HG03175 (cell line): ENCODE results near the gene TNC.

Experiments
- ATAC-seq: cut with Tn5 transposase; IDR thresholded peaks from one replicate; pipeline ENCODE4 v1.9.1; 2021; ENCODE audit warnings: mild to moderate bottlenecking, moderate library complexity; ENCODE audit not compliant: unreplicated experiment

Gene TNC

GRCh38 chr9:115104908-115105307 is 13.0 kb downstream of the TNC start:
- no peak for ATAC-seq

- no peak for ATAC-seq
These were observed 14.0 kb downstream of the TNC start for GRCh38 chr9:115103746-115104477.

DNA sequence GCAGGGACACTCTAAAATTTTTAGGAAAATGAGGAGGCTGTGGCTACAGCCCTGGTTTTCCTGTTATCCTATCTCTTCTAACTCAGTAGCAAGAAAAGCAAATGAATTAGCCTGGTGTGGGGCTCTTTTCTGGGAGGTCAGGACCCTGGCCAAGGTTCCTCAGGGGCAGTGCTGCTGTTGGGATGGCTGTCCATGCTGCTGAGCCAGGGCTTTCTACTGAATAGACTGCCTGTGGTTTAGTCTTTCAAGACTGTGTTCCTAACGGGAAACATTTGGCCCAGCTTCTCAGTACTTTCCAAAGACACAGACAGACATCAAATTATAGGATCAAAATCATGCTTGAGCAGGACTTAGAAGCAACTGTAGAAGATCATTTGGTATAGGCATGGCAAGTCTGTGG is 18.1 kb downstream of the TNC start:
- no peak for ATAC-seq

DNA sequence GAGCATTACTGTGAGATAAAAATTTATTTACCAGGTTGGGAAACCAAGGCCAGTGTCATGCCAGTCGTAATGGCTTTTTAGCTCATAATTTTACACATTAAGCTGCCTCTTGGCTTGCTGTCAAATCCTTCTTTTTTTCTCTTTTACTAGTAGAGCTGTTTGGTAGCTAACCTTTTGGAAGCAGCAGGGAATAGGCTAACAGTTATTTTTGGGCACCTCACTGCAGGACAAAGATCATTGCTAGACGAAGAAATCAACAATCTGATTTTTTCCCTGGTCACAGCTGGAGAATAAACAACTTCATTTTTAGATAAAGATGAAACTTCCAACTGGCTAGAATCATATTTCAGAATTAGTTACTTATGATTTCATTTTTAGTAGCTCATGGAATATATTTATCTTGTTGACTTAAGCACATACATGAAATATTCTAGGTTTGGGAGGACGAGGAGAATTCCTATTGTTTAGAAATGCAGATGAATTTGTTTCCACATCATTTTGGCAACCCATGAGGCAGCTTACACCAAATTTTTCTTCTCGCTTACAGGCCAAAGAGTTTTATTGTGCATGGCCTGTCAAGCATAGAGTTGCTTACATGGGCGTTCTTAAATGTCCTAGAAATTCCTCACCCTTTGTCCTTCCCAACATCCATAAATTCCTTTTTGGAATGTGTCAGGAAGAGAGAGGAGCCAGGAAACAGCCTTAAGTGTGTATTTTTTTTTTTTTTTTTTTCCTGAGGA is 19.6 kb downstream of the TNC start:
- ATAC-seq, result no peak

GRCh38 chr9:115093520-115093919 is 24.4 kb downstream of the TNC start:
- no peak for ATAC-seq

DNA sequence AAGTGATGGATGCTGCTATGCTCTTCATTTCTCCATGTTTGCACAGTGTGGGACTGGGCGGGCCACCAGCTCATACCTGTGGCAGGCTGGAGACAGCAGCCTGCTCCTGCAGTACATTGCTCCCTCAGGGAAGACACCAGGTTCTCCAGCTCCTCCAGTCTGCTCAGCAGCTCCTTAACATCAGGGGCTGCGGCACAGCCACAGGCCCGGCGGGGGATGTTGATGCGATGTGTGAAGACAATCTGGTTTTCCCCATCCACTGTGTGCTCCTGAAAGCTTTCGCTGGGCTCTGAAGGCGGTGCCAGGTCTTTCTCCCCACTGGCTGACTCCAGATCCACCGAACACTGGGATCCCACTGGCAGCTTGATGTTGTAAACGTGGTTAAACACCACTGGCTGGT is 27.5 kb downstream of the TNC start:
- no peak for ATAC-seq

DNA sequence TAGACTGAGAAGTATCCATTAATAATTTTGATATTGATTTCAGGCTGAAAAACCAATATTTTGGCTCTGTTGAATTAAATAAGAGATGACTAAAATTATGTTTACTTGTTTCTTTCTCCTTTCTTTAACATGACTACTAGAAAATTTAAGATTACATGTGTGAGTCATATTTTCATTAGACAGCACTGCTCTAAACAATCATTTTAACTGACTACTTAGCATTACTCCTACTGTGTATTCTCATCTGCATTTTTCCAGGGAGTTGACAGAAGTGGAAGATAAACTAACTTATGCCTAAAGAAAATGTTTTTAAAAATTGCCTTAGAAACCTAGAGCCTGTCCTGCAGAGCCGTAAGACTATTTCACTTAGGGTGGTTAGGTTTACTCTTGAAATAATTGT is 29.1 kb downstream of the TNC start:
- no peak for ATAC-seq

DNA sequence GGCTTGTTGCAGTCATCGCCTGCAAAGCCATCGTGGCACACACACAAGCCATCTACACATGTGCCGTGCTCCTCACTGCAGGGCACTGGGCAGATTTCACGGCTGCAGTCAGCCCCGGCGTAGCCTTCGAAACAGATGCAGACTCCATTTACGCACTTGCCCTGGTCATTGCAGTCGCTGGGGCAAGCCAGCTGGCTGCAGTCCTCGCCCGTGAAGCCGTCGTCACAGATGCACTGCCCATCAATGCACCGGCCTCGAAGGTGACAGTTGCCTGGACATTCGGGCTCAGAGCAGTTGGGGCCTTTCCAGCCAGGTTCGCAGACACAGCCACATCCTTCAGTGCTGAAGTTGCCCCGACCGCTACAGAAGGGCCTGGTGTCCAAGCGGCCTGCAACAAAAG is 31.1 kb downstream of the TNC start:
- no peak for ATAC-seq

- ATAC-seq, result no peak
These were observed 31.5 kb downstream of the TNC start for GRCh38 chr9:115086461-115086860.

DNA sequence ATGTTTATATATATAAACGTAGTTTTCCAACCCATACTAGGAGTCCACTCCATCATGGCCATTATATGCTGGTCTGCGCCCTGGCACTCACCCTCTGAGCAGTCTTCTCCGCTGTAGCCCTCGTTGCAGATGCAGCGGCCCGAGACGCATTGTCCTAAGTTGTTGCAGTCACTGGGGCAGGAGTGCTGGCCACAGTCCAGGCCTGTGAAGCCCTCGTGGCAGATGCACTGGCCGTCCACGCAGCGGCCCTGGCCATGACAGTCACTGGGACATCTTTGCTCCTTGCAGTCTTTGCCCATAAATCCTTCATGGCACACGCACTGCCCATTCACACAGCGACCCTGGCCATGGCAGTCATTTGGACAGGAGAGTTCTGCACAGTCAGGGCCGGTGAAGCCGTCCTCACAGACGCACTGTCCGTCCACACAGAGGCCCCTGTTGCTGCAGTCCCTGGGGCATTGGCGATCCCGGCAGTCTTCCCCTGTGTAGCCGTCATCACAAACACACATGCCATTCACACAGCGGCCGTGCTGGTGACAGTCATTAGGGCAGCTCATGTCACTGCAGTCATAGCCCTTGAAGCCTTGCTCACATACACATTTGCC is 32.1 kb downstream of the TNC start:
- no peak for ATAC-seq

DNA sequence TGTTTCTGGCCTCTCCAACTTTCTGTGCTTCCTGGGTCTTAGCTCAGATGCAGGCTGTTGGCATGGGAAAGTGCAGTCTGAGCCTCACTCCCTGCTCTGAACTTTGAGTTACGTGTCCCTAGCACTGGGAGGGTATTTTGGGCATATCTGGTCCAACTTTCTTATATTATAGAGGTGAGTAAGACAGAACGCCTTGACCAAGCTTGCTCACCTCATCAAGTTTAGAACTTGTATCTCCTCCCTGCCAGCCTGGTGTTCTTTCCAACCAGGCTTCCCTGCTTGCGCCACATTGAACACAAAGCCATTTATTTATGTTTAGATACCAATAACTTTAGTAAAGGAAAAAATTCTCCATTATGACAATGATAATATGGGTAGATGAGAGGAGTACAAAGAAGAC is 33.2 kb downstream of the TNC start:
- ATAC-seq, result no peak

GRCh38 chr9:115084157-115084556 is 33.8 kb downstream of the TNC start:
- ATAC-seq, result no peak

DNA sequence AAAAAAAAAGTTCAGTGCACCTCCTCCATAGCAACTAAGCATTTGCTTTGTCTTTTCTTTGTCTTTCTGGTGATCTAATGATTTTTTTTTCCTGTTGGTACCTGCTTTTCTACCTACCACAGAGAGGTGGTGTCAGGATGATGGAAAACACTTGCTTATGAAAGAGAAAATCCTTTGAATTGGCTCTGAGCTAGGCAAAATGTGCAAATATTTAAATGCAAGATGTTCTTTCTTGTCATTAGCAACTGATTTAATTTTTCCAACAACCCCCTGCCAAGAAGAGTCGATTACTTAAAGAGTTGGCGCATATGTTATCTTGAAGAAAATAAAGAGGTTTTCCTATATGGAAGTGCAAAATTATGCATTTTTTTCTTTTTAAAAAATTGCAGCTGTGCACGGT is 37.7 kb downstream of the TNC start:
- no peak for ATAC-seq

- no peak for ATAC-seq
These were observed 38.8 kb downstream of the TNC start for GRCh38 chr9:115079156-115079555.

GRCh38 chr9:115073456-115073855 is 44.5 kb downstream of the TNC start:
- ATAC-seq, result no peak

GRCh38 chr9:115071176-115071575 is 46.8 kb downstream of the TNC start:
- no peak for ATAC-seq

- ATAC-seq, result no peak
These were observed 48.2 kb downstream of the TNC start for GRCh38 chr9:115069771-115070170.

- ATAC-seq, result no peak
These were observed 48.7 kb downstream of the TNC start for GRCh38 chr9:115069302-115069701.

- ATAC-seq, result no peak
These were observed 49.9 kb downstream of the TNC start for GRCh38 chr9:115068031-115068430.

- no peak for ATAC-seq
These were observed 54.7 kb downstream of the TNC start for GRCh38 chr9:115063058-115063845.

- no peak for ATAC-seq
These were observed 59.2 kb downstream of the TNC start for GRCh38 chr9:115058684-115059315.
